ENCODE data around the gene TAB3.

DNA sequence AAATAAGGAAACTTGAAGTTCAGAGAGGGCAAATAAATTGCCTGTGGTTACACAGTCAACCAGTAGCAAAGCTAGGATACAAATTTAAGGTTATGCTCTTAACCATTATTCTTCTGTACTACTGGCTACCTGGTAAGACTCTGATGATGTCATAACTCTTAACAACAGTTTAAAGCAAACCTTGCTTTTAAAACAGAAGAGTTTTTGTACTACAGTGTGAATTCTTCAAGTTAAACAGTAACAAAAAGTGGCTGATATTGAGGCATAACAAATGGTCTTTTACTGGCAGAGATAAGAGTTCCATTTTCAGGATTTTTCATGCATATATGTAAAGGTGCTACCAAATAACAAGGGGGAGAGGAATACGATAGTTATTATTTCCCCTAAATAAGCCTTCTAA is 23.4 kb downstream of the TAB3 start:
- TF ChIP-seq, protein P1, sequence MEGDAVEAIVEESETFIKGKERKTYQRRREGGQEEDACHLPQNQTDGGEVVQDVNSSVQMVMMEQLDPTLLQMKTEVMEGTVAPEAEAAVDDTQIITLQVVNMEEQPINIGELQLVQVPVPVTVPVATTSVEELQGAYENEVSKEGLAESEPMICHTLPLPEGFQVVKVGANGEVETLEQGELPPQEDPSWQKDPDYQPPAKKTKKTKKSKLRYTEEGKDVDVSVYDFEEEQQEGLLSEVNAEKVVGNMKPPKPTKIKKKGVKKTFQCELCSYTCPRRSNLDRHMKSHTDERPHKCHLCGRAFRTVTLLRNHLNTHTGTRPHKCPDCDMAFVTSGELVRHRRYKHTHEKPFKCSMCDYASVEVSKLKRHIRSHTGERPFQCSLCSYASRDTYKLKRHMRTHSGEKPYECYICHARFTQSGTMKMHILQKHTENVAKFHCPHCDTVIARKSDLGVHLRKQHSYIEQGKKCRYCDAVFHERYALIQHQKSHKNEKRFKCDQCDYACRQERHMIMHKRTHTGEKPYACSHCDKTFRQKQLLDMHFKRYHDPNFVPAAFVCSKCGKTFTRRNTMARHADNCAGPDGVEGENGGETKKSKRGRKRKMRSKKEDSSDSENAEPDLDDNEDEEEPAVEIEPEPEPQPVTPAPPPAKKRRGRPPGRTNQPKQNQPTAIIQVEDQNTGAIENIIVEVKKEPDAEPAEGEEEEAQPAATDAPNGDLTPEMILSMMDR (conservative IDR thresholded peaks at IDR 0.05; ENCODE audit: low read depth, low read length) = no peak
- no peak for TF ChIP-seq CEBPB (IDR thresholded peaks at IDR 0.05; ENCODE audit: low read depth, low read length)
- no peak for TF ChIP-seq NFE2L2 (IDR thresholded peaks at IDR 0.05; ENCODE audit: low read depth, low read length)
- TF ChIP-seq POLR2A (IDR thresholded peaks at IDR 0.05; ENCODE audit: low read depth, low read length) = no peak
- TF ChIP-seq MXI1 (IDR thresholded peaks at IDR 0.05; ENCODE audit: borderline replicate concordance, low read depth, low read length) = no peak
- TF ChIP-seq, protein P2, sequence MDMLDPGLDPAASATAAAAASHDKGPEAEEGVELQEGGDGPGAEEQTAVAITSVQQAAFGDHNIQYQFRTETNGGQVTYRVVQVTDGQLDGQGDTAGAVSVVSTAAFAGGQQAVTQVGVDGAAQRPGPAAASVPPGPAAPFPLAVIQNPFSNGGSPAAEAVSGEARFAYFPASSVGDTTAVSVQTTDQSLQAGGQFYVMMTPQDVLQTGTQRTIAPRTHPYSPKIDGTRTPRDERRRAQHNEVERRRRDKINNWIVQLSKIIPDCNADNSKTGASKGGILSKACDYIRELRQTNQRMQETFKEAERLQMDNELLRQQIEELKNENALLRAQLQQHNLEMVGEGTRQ (IDR thresholded peaks at IDR 0.05; ENCODE audit: low read depth, low read length) = no peak
- no peak for TF ChIP-seq RFX5 (IDR thresholded peaks at IDR 0.05; ENCODE audit: low read depth, low read length)
- TF ChIP-seq MAFK (IDR thresholded peaks at IDR 0.05; ENCODE audit: low read depth, low read length) = no peak
- TF ChIP-seq RAD21 (IDR thresholded peaks at IDR 0.05; ENCODE audit: low read length) = no peak
- no peak for TF ChIP-seq BHLHE40 (IDR thresholded peaks at IDR 0.05; ENCODE audit: low read depth, low read length)
- no peak for TF ChIP-seq RCOR1 (IDR thresholded peaks at IDR 0.05; ENCODE audit: insufficient replicate concordance, low read length)
- TF ChIP-seq, protein P3, sequence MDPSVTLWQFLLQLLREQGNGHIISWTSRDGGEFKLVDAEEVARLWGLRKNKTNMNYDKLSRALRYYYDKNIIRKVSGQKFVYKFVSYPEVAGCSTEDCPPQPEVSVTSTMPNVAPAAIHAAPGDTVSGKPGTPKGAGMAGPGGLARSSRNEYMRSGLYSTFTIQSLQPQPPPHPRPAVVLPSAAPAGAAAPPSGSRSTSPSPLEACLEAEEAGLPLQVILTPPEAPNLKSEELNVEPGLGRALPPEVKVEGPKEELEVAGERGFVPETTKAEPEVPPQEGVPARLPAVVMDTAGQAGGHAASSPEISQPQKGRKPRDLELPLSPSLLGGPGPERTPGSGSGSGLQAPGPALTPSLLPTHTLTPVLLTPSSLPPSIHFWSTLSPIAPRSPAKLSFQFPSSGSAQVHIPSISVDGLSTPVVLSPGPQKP (IDR thresholded peaks at IDR 0.05; ENCODE audit: borderline replicate concordance, low read depth, low read length) = no peak

All from IMR-90 (cell line).